ENCODE results near the gene TMEM37. TPM values are rescaled to one million over a fixed set of nuclear protein-coding genes. Genes with fewer than 3 reads are reported as not detected.

Gene TMEM37
- total RNA-seq, 1 donor from 2014 or later, result 0.51 TPM

- TF ChIP-seq CTCF (IDR thresholded peaks at IDR 0.05), result peak; percentile 49
- CTCF ChIA-PET, result interaction anchor here (0.8 to 6.4 kb wide), 10 partner anchors 9 to 595 kb away, joined by 3 to 102 read pairs (median 4); no protein-coding TSS in a partner anchor
- H3K27ac Mint-ChIP-seq, result no peak overlapping the region
- peak; percentile 78 for ATAC-seq (ENCODE audit: low read depth)
- peaks cover 5% of the 10 kb centered on the region for H3K27me3 Mint-ChIP-seq
- POLR2A ChIA-PET, result no interaction called here
- intact Hi-C loops (cut with micrococcal nuclease), result loop anchor here (1.0 to 10.0 kb wide), 2 partner anchors 69 to 252 kb away; partner anchors contain the start of gene STEAP3
- H3K4me1 Mint-ChIP-seq, result no peaks in the 10 kb centered on the region
- no peaks in the 10 kb centered on the region for H3K36me3 Mint-ChIP-seq (ENCODE audit: low read depth)
- peak; percentile 37 for DNase-seq
- no peaks in the 10 kb centered on the region for H3K9me3 Mint-ChIP-seq
- no peak overlapping the region for H3K4me3 Mint-ChIP-seq
These were observed 44.9 kb downstream of the TMEM37 start for GRCh38 chr2:119476301-119477112.

GRCh38 chr2:119477113-119477505, 45.5 kb downstream of the TMEM37 start:
- TF ChIP-seq CTCF (IDR thresholded peaks at IDR 0.05), result no peak
- H3K27me3 Mint-ChIP-seq, result peaks cover 5% of the 10 kb centered on the region
- no peak overlapping the region for H3K27ac Mint-ChIP-seq
- H3K36me3 Mint-ChIP-seq (ENCODE audit: low read depth), result no peaks in the 10 kb centered on the region
- DNase-seq (no peak), ATAC-seq (ENCODE audit: low read depth) (no peak)
- no peaks in the 10 kb centered on the region for H3K4me1 Mint-ChIP-seq
- CTCF ChIA-PET, result interaction anchor here (0.7 to 6.4 kb wide), 8 partner anchors 8 to 596 kb away, joined by 3 to 102 read pairs (median 4); no protein-coding TSS in a partner anchor
- intact Hi-C loops (cut with micrococcal nuclease), result loop anchor here (10.0 kb wide), 1 partner anchor 252 kb away; the partner anchor contains the start of gene STEAP3
- POLR2A ChIA-PET, result no interaction called here
- H3K4me3 Mint-ChIP-seq, result no peak overlapping the region
- no peaks in the 10 kb centered on the region for H3K9me3 Mint-ChIP-seq

- no peaks in the 10 kb centered on the region for H3K9me3 Mint-ChIP-seq
- no peaks in the 10 kb centered on the region for H3K36me3 Mint-ChIP-seq (ENCODE audit: low read depth)
- ATAC-seq (ENCODE audit: low read depth) (no peak), DNase-seq (no peak)
- H3K4me3 Mint-ChIP-seq, result no peak overlapping the region
- CTCF ChIA-PET, result interaction anchor here (6.4 kb wide), 1 partner anchor 72 kb away, joined by 102 read pairs; no protein-coding TSS in a partner anchor
- no peak for TF ChIP-seq CTCF (IDR thresholded peaks at IDR 0.05)
- peaks cover 5% of the 10 kb centered on the region for H3K27me3 Mint-ChIP-seq
- intact Hi-C loops (cut with micrococcal nuclease), result loop anchor here (10.0 kb wide), 1 partner anchor 254 kb away; the partner anchor contains the start of gene STEAP3
- POLR2A ChIA-PET, result no interaction called here
- H3K4me1 Mint-ChIP-seq, result no peaks in the 10 kb centered on the region
- no peak overlapping the region for H3K27ac Mint-ChIP-seq
These were observed 46.7 kb downstream of the TMEM37 start for GRCh38 chr2:119478188-119478977.

- no peak overlapping the region for H3K4me3 Mint-ChIP-seq
- ChIA-PET POLR2A (no interaction called here), CTCF (interaction anchor here (6.4 kb wide), 1 partner anchor 72 kb away, joined by 102 read pairs; no protein-coding TSS in a partner anchor)
- no peak overlapping the region for H3K27ac Mint-ChIP-seq
- intact Hi-C loops (cut with micrococcal nuclease), result loop anchor here (10.0 kb wide), 1 partner anchor 254 kb away; the partner anchor contains the start of gene STEAP3
- ATAC-seq (ENCODE audit: low read depth) (no peak), DNase-seq (no peak)
- H3K27me3 Mint-ChIP-seq, result peaks cover 5% of the 10 kb centered on the region
- no peak for TF ChIP-seq CTCF (IDR thresholded peaks at IDR 0.05)
- no peaks in the 10 kb centered on the region for H3K4me1 Mint-ChIP-seq
- H3K9me3 Mint-ChIP-seq, result no peaks in the 10 kb centered on the region
- H3K36me3 Mint-ChIP-seq (ENCODE audit: low read depth), result no peaks in the 10 kb centered on the region
These were observed 47.3 kb downstream of the TMEM37 start for GRCh38 chr2:119478978-119479295.

GRCh38 chr2:119480184-119480583, 48.5 kb downstream of the TMEM37 start:
- ChIA-PET CTCF (interaction anchor here (6.4 kb wide), 1 partner anchor 73 kb away, joined by 102 read pairs; no protein-coding TSS in a partner anchor), POLR2A (no interaction called here)
- peaks cover 6% of the 10 kb centered on the region for H3K27me3 Mint-ChIP-seq
- DNase-seq (no peak), ATAC-seq (ENCODE audit: low read depth) (no peak)
- H3K9me3 Mint-ChIP-seq, result no peaks in the 10 kb centered on the region
- H3K4me3 Mint-ChIP-seq, result no peak overlapping the region
- no peak overlapping the region for H3K27ac Mint-ChIP-seq
- intact Hi-C loops (cut with micrococcal nuclease), result no loop called here
- H3K36me3 Mint-ChIP-seq (ENCODE audit: low read depth), result no peaks in the 10 kb centered on the region
- H3K4me1 Mint-ChIP-seq, result no peaks in the 10 kb centered on the region
- TF ChIP-seq CTCF (IDR thresholded peaks at IDR 0.05), result no peak

All from activated B cell treated with CpG ODN at 0.5 μM for 24 hours (primary cell).